Measurements from ENCODE around the gene PROC.

The PROC gene

GRCh38 chr2:127418300-127419111 lies at the start of gene PROC:
PROC (plus strand) TSS chr2:127418427; CDS start chr2:127419943, 1,516 bp downstream.
- no peak for DNase-seq

GRCh38 chr2:127370010-127370409 lies 48.2 kb upstream of the PROC start:
- no peak for DNase-seq

- DNase-seq, result no peak
Observed at GRCh38 chr2:127371037-127371436, 47.2 kb upstream of the PROC start.

GRCh38 chr2:127373362-127374083 lies 44.7 kb upstream of the PROC start:
- no peak for DNase-seq

GRCh38 chr2:127376257-127376656 lies 42.0 kb upstream of the PROC start:
- DNase-seq, result no peak

- no peak for DNase-seq
Observed at GRCh38 chr2:127377262-127377661, 41.0 kb upstream of the PROC start.

- DNase-seq, result no peak
Observed at GRCh38 chr2:127378720-127379119, 39.5 kb upstream of the PROC start.

GRCh38 chr2:127379712-127380355 lies 38.4 kb upstream of the PROC start:
- DNase-seq, result no peak

GRCh38 chr2:127381762-127382161 lies 36.5 kb upstream of the PROC start:
- no peak for DNase-seq

- no peak for DNase-seq
Observed at GRCh38 chr2:127382831-127383230, 35.4 kb upstream of the PROC start.

- no peak for DNase-seq
Observed at GRCh38 chr2:127384529-127384928, 33.7 kb upstream of the PROC start.

- DNase-seq, result no peak
Observed at GRCh38 chr2:127386246-127386645, 32.0 kb upstream of the PROC start.

- peak; percentile 83 for DNase-seq
Observed at GRCh38 chr2:127386764-127387654, 31.2 kb upstream of the PROC start.

GRCh38 chr2:127387655-127388422 lies 30.4 kb upstream of the PROC start, which contains the start of gene MAP3K2:
MAP3K2 (minus strand) TSS chr2:127387975; CDS start chr2:127343129, 44,846 bp downstream.
- peak; percentile 90 for DNase-seq

- no peak for DNase-seq
Observed at GRCh38 chr2:127388423-127389164, 29.6 kb upstream of the PROC start.

- no peak for DNase-seq
Observed at GRCh38 chr2:127389778-127390435, 28.3 kb upstream of the PROC start.

GRCh38 chr2:127392133-127392827 lies 25.9 kb upstream of the PROC start:
- DNase-seq, result no peak

GRCh38 chr2:127392828-127393578 lies 25.2 kb upstream of the PROC start:
- DNase-seq, result peak; percentile 51

- no peak for DNase-seq
Observed at GRCh38 chr2:127394492-127394891, 23.7 kb upstream of the PROC start.
